ENCODE measurements around the gene DISP3.

The DISP3 gene

DNA sequence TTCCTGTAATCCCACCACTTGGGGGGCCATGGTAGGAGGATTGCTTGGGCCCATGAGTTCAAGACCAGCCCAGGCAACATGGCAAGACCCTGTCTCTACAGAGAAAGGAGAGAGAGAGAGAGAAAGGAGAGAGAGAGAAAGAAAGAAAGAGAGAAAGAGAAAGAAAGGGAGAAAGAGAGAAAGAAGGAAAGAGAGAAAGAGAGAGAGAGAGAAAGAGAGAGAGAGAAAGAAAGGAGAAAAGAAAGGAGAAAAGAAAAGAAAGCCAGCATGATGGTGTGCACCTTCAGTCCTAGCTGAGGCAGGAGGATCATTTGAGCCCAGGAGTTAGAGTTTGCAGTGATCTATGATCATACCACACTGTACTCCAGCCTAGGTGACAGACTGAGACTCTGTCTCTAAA lies 82.8 kb downstream of the DISP3 start:
- Histone ChIP-seq H3K36me3 (no peaks in the 10 kb centered on the region), H3K4me1 (ENCODE audit: control insufficient read depth in 1 of 2, insufficient read depth in 1 of 2, low read depth in 1 of 2, low read length in 1 of 2) (no peaks in the 10 kb centered on the region), H3K9me3 (no peaks in the 10 kb centered on the region), H3K4me3 (ENCODE audit: low read depth in 1 of 2, low read length in 1 of 2) (no peak overlapping the region), H3K27ac (no peak overlapping the region), H3K27me3 (peaks cover 47% of the 10 kb centered on the region)
- TF ChIP-seq, protein P1, sequence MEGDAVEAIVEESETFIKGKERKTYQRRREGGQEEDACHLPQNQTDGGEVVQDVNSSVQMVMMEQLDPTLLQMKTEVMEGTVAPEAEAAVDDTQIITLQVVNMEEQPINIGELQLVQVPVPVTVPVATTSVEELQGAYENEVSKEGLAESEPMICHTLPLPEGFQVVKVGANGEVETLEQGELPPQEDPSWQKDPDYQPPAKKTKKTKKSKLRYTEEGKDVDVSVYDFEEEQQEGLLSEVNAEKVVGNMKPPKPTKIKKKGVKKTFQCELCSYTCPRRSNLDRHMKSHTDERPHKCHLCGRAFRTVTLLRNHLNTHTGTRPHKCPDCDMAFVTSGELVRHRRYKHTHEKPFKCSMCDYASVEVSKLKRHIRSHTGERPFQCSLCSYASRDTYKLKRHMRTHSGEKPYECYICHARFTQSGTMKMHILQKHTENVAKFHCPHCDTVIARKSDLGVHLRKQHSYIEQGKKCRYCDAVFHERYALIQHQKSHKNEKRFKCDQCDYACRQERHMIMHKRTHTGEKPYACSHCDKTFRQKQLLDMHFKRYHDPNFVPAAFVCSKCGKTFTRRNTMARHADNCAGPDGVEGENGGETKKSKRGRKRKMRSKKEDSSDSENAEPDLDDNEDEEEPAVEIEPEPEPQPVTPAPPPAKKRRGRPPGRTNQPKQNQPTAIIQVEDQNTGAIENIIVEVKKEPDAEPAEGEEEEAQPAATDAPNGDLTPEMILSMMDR (IDR thresholded peaks at IDR 0.05), result no peak

DNA sequence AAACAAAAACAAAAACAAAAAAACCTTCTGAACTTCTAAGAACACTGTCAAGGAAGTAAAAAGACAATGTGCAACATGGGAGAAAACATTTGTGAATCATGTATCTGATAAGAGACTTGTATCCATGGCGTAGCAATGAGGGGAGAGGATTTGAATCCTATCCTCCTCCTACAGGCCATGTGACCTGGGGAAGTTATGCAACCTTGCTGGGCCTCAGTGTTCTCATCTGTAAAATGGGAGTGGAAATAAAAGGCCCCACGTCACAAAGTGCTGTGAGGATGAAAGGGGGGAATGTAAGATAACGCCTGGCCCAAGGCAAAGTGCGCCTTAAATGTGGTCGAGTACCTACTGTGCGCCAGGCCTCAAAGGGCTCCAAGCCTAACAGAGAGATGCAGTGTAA lies 83.7 kb downstream of the DISP3 start:
- TF ChIP-seq, protein P1 (IDR thresholded peaks at IDR 0.05), result no peak
- Histone ChIP-seq H3K36me3 (no peaks in the 10 kb centered on the region), H3K4me1 (ENCODE audit: control insufficient read depth in 1 of 2, insufficient read depth in 1 of 2, low read depth in 1 of 2, low read length in 1 of 2) (no peaks in the 10 kb centered on the region), H3K27ac (no peak overlapping the region), H3K9me3 (no peaks in the 10 kb centered on the region), H3K27me3 (peaks cover 38% of the 10 kb centered on the region), H3K4me3 (ENCODE audit: low read depth in 1 of 2, low read length in 1 of 2) (no peak overlapping the region)

DNA sequence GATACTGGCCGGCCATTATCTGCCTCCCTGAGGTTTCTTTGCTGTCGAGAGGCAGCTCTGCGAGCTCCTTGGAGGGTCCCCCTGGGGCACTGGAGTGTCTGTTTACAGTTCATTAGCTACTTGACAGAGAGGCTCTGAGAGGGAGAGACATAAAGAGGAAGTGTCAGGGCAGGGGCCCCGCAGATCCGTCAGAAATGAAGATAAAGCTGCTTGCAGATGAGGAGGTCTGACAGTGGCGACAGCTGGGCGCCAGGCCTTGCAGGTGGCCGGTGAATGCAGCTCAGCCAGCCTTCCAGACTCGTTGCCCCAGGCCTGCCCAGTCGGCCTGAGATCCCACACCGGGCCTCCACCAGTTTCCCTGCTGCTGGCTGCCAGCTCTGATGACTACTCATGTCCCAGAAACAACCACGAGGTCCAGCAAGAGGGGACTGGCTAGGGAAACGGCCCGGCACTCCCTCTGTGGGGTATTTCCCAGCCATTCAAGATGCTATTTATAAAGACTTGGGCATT lies 84.7 kb downstream of the DISP3 start:
- Histone ChIP-seq H3K27ac (no peak overlapping the region), H3K4me3 (ENCODE audit: low read depth in 1 of 2, low read length in 1 of 2) (no peak overlapping the region), H3K27me3 (peaks cover 29% of the 10 kb centered on the region), H3K36me3 (no peaks in the 10 kb centered on the region), H3K9me3 (no peaks in the 10 kb centered on the region), H3K4me1 (ENCODE audit: control insufficient read depth in 1 of 2, insufficient read depth in 1 of 2, low read depth in 1 of 2, low read length in 1 of 2) (no peaks in the 10 kb centered on the region)
- TF ChIP-seq, protein P1 (IDR thresholded peaks at IDR 0.05), result no peak

DNA sequence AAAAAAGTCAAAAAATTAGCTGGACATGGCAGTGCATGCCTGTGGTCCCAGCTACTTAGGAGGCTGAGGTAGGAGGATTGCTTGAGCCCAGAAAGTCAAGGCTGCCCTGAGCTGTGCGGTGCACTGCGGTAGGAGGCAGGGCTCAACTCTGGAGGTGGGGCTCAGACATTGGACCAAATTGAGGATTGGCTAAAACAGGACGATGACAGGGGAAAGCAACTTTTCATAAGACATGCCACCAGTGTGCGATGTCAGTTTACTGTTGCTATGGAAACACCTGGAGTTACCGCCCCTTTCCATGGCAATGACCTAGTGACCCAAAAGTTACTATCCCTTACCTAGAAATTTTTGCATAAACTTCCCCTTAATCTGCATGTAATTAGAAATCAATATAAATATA lies 85.3 kb downstream of the DISP3 start:
- peaks cover 22% of the 10 kb centered on the region for H3K27me3 ChIP-seq
- H3K36me3 ChIP-seq, result no peaks in the 10 kb centered on the region
- H3K9me3 ChIP-seq, result no peaks in the 10 kb centered on the region
- TF ChIP-seq, protein P1 (IDR thresholded peaks at IDR 0.05), result no peak
- no peaks in the 10 kb centered on the region for H3K4me1 ChIP-seq (ENCODE audit: control insufficient read depth in 1 of 2, insufficient read depth in 1 of 2, low read depth in 1 of 2, low read length in 1 of 2)
- no peak overlapping the region for H3K27ac ChIP-seq
- no peak overlapping the region for H3K4me3 ChIP-seq (ENCODE audit: low read depth in 1 of 2, low read length in 1 of 2)

DNA sequence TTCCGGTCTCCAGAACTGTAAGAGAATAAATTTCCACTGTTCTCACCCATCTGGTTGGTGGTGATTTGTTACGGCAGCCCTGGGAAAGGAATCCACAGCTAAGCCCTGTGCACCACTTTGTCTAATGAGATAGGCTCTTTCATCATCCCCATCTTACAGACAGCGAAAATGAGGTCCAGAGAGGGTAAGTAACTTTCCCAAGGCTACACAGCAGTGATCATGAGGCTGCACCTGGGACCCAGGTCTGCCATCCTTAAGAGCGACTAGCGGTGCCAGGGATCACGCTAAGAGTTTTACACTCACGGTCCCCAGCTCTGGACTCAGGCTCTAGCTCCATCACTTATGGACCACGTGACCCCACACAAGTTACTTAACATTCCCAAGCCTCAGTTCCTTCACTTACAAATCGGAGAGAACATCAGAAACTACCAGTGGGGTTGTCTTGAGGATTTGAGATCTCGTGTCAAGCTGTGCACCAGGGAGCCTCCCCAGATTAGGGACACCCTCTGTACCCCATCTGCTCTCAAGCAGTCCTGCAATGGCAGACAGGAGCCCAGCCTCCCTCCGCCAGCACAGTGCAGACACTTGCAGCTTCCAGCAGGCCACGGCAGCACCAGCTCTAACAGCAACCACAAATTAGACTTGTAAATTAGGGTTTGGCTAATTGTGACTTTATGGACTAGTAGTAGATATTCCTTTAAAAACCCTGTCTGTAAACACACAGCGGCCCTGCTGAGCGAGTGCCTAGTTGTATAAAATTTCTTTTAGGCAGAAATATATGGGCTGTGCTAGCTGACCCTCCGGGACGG lies 87.3 kb downstream of the DISP3 start:
- Histone ChIP-seq H3K36me3 (no peaks in the 10 kb centered on the region), H3K27me3 (peaks cover 30% of the 10 kb centered on the region), H3K4me3 (ENCODE audit: low read depth in 1 of 2, low read length in 1 of 2) (no peak overlapping the region), H3K27ac (no peak overlapping the region), H3K9me3 (no peaks in the 10 kb centered on the region), H3K4me1 (ENCODE audit: control insufficient read depth in 1 of 2, insufficient read depth in 1 of 2, low read depth in 1 of 2, low read length in 1 of 2) (no peaks in the 10 kb centered on the region)
- TF ChIP-seq, protein P1 (IDR thresholded peaks at IDR 0.05), result no peak

Data from neutrophil (primary cell).